Heart right ventricle (tissue), 16 donors: ENCODE measurements around the gene SERPINB12. TPM values are rescaled to one million over a fixed set of nuclear protein-coding genes. Genes with fewer than 3 reads are reported as not detected.

Source experiments
- ATAC-seq, 8 donors: fragments of 200-7000 bp; cut with Tn5 transposase; one replicate each; pipeline ENCODE4 v1.9.1; 2020; ENCODE audit warnings: mild to moderate bottlenecking in 8 of 8, moderate library complexity in 8 of 8, moderate number of reproducible peaks in 1 of 8
- DNase-seq, 2 donors: peaks; one replicate each; pipeline ENCODE4 v3.0.0-alpha.2; 2020
- H3K27ac ChIP-seq, 10 donors: fragments of 200-600 bp; sonication (generic) in 2 of 10; one replicate each; pipeline versions ENCODE4 v1.5.0 to v1.8.0; 2020 to 2022; ENCODE audit warnings: mild to moderate bottlenecking in 3 of 10
- H3K27me3 ChIP-seq, 7 donors: fragments of 200-600 bp; one replicate each; pipeline ENCODE4 v1.8.0; 2021 to 2022; ENCODE audit warnings: mild to moderate bottlenecking in 2 of 7
- H3K36me3 ChIP-seq, 9 donors: fragments of 200-600 bp; sonication (generic) in 1 of 9; one replicate each; pipeline versions ENCODE4 v1.5.0 to v1.8.0; 2020 to 2022; ENCODE audit warnings: mild to moderate bottlenecking in 2 of 9
- H3K4me1 ChIP-seq, 9 donors: fragments of 200-600 bp; sonication (generic) in 1 of 9; one replicate each; pipeline versions ENCODE4 v1.5.0 to v1.8.0; 2020 to 2022; ENCODE audit warnings: mild to moderate bottlenecking in 4 of 9
- H3K4me3 ChIP-seq, 10 donors: fragments of 200-600 bp; sonication (generic) in 2 of 10; one replicate each; pipeline versions ENCODE4 v1.5.0 to v1.8.0; 2020 to 2022; ENCODE audit warnings: mild to moderate bottlenecking in 7 of 10, moderate library complexity in 2 of 10
- H3K9me3 ChIP-seq, 11 donors: fragments of 200-600 bp in 10 of 11; sonication (generic) in 2 of 11; one replicate each; pipeline versions ENCODE4 v1.5.0 to v1.8.0; 2013 to 2022; ENCODE audit warnings: mild to moderate bottlenecking in 2 of 11, control low read depth in 1 of 11, moderate library complexity in 1 of 11
- CTCF ChIP-seq, 9 donors: fragments of 200-600 bp; sonication (generic) in 2 of 9; IDR thresholded peaks; one replicate each; pipeline versions ENCODE4 v1.5.0 to v1.8.0; 2021 to 2022; ENCODE audit warnings: antibody characterized with exemption in 9 of 9, mild to moderate bottlenecking in 5 of 9, moderate library complexity in 1 of 9
- WGBS, 2 donors: extraction: QIAGEN DNeasy Blood & Tissue Kit; methylation state at CpG; one replicate each; pipeline ENCODE4 v1.1.7; 2013; ENCODE audit warnings: inconsistent platforms in 1 of 2; 5-methylcytosine and 5-hydroxymethylcytosine counted together
- intact Hi-C, 10 donors: fragments of 100-400 bp; cut with DNase I; formaldehyde crosslinking; loops; one replicate each; pipeline versions ENCODE4 v1.11.1 to v1.14.2; 2022
- long read RNA-seq, 3 donors: library from polyadenylated mRNA; unstranded; transcript quantifications; one replicate each; pipeline ENCODE4 v2.0.0, GENCODE V29; 2020 to 2021
- polyA plus RNA-seq, 2 donors: library from polyadenylated mRNA; stranded (reverse); fragments of 200-250 nt; gene quantifications; one replicate each; pipeline ENCODE4 v1.2.3, GENCODE V29; 2013
- total RNA-seq, 10 donors: library from RNA; stranded (reverse); fragmentation: NEBNext Ultra II Directional in 3 of 10; extraction: Animal tissue kit (Norgen Biotek cat#: 25700) in 3 of 10; gene quantifications; one replicate each; pipeline versions ENCODE4 v1.2.1 to v1.2.4, GENCODE V29; 2021 to 2023
- donor health status: Arrhythmogenic right ventricular cardiomyopathy.
- donor health status: ischemic (EF 13 %, LVEDD 7.1; RV severe dilation, severe dysfunction).
- donor health status: healthy with polysubstance abuse.
- donor health status: DM: no; HTN: yes; CAD: no.
- donor health status: DM: no; HTN: no; CAD: no.
- donor health status: ischemic (EF 25% LVEDD 6.9; RV normal size, moderate dysfunction).
- donor health status: ischemic (EF 25% LVEDD 5.7; RV mildly dilated, moderate dysfunction).
- donor health status: healthy.
- donor health status: DM: yes; HTN: yes; CAD: no.
- donor health status: Ischemic cardiomyopathy.
- donor health status: ischemic (EF 35%, LVEDD 5.7; RV mildly dilated, moderate dysfunction).
- donor health status: nonischemic (EF 11% LVEDD 7.7; RV severe dilation, severe dysfunction).
- donor health status: DM: yes; HTN: yes; CAD: no.
- donor health status: PGD.
- donor health status: ischemic (EF 29% LVEDD 5.4; RV normal size, mild dysfunction).
- donor health status: nonischemic (EF 23%, LVEDD 6.1; RV moderate dilation, normal function).

The SERPINB12 gene
- total RNA-seq (not detected), polyA plus RNA-seq (not detected)
- long read RNA-seq, donor 1 = 0 reads
- long read RNA-seq, donor 2 = 0 reads
- long read RNA-seq, donor 3 = 0 reads

GRCh38 chr18:63542069-63542468, at the start of gene SERPINB12:
Gene SERPINB12 (plus strand): TSS chr18:63542369. CDS start chr18:63556160, 13,791 bp downstream.
- no peak within 1 kb of the TSS for H3K4me3 ChIP-seq
- ATAC-seq (no peak), DNase-seq (no peak)
- 56 to 57% methylated on average over 1 of the region's 1 CpG for WGBS, 2 donors
- H3K27me3 ChIP-seq = no peaks in the 10 kb centered on the region
- TF ChIP-seq CTCF (IDR thresholded peaks at IDR 0.05) = no peak
- no peaks in the 10 kb centered on the region for H3K9me3 ChIP-seq
- no peaks in the 10 kb centered on the region for H3K36me3 ChIP-seq
- H3K27ac ChIP-seq = no peak within 1 kb of the TSS
- H3K4me1 ChIP-seq = no peaks in the 10 kb centered on the region
- intact Hi-C loops = no loop called here

GRCh38 chr18:63492851-63493250, 49.3 kb upstream of the SERPINB12 start:
- no peak for DNase-seq
- H3K27me3 ChIP-seq = peaks cover 0 to 5% (median 0%) of the 10 kb centered on the region in 7 donors
- H3K4me3 ChIP-seq = no peak overlapping the region
- H3K27ac ChIP-seq = no peak overlapping the region
- no peak for ATAC-seq
- 84 to 85% methylated on average over 3 of the region's 3 CpGs for WGBS, 2 donors
- TF ChIP-seq CTCF (IDR thresholded peaks at IDR 0.05) = no peak
- no peaks in the 10 kb centered on the region for H3K36me3 ChIP-seq
- intact Hi-C loops = no loop called here
- no peaks in the 10 kb centered on the region for H3K4me1 ChIP-seq
- no peaks in the 10 kb centered on the region for H3K9me3 ChIP-seq

- H3K36me3 ChIP-seq = no peaks in the 10 kb centered on the region
- 85 to 89% methylated on average over 2 of the region's 2 CpGs for WGBS, 2 donors
- no peak for TF ChIP-seq CTCF (IDR thresholded peaks at IDR 0.05)
- DNase-seq (no peak), ATAC-seq (no peak)
- H3K9me3 ChIP-seq = no peaks in the 10 kb centered on the region
- H3K4me1 ChIP-seq = no peaks in the 10 kb centered on the region
- no peak overlapping the region for H3K4me3 ChIP-seq
- H3K27ac ChIP-seq = no peak overlapping the region
- H3K27me3 ChIP-seq = peaks cover 0 to 5% (median 0%) of the 10 kb centered on the region in 7 donors
- intact Hi-C loops = no loop called here
These were observed 46.5 kb upstream of the SERPINB12 start for GRCh38 chr18:63495675-63496074.

GRCh38 chr18:63505566-63506335, 36.4 kb upstream of the SERPINB12 start:
- intact Hi-C loops = no loop called here
- H3K9me3 ChIP-seq = no peaks in the 10 kb centered on the region
- H3K27ac ChIP-seq = no peak overlapping the region
- H3K27me3 ChIP-seq = peaks cover 0 to 28% (median 3%) of the 10 kb centered on the region in 7 donors
- H3K4me1 ChIP-seq = no peaks in the 10 kb centered on the region
- H3K36me3 ChIP-seq = no peaks in the 10 kb centered on the region
- WGBS, 2 donors = 31 to 44% methylated on average over 2 of the region's 2 CpGs
- TF ChIP-seq CTCF (IDR thresholded peaks at IDR 0.05) = peak in 7 of 9 donors; percentile 17 to 58 (median 32)
- DNase-seq = no peak
- H3K4me3 ChIP-seq = no peak overlapping the region
- ATAC-seq = no peak
